ENCODE data around the gene DACT1. TPM values are rescaled to one million over a fixed set of nuclear protein-coding genes. Genes with fewer than 3 reads are reported as not detected.

The DACT1 gene
- total RNA-seq, 1 experiment from 2014 or later = 4.4 TPM

DNA sequence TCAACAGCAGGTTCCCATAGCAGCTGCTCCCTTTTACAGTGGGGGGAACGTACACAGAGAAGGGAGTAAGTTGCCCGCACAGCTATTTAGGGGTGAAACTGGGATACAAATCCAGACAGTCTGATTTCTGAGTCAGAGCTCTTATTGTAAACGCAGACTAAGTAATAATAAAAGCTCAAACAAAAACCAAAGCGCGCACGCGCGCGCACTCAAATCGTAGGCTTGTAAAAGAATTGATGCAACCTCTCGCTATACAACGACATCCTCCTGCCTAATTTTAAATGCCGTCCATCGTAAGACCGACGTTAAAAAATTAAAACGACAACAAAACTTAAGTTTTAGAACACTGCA, 747 bp upstream of the DACT1 start:
- no peaks in the 10 kb centered on the region for H3K79me1 ChIP-seq (ENCODE audit: insufficient read depth, low read depth, low read length, poor library complexity, severe bottlenecking)
- peak overlapping the region; percentile 77 to 85 for H3K4me3 Mint-ChIP-seq
- H2BK120ac ChIP-seq (ENCODE audit: low read depth, low read length, poor library complexity, severe bottlenecking) = no peak overlapping the region
- no peaks in the 10 kb centered on the region; a peak in 2 of 7 replicates for H3K36me3 Mint-ChIP-seq (ENCODE audit: insufficient read depth in 1 of 3, low read depth in 3 of 3)
- H4K91ac ChIP-seq (ENCODE audit: insufficient read length, low read depth, low read length) = no peak overlapping the region
- no peak for DNase-seq
- H3K27me3 ChIP-seq (ENCODE audit: insufficient read depth, low read length) = peaks cover 2% of the 10 kb centered on the region; the same call in 1 of the 2 replicates
- TF ChIP-seq, protein P1, sequence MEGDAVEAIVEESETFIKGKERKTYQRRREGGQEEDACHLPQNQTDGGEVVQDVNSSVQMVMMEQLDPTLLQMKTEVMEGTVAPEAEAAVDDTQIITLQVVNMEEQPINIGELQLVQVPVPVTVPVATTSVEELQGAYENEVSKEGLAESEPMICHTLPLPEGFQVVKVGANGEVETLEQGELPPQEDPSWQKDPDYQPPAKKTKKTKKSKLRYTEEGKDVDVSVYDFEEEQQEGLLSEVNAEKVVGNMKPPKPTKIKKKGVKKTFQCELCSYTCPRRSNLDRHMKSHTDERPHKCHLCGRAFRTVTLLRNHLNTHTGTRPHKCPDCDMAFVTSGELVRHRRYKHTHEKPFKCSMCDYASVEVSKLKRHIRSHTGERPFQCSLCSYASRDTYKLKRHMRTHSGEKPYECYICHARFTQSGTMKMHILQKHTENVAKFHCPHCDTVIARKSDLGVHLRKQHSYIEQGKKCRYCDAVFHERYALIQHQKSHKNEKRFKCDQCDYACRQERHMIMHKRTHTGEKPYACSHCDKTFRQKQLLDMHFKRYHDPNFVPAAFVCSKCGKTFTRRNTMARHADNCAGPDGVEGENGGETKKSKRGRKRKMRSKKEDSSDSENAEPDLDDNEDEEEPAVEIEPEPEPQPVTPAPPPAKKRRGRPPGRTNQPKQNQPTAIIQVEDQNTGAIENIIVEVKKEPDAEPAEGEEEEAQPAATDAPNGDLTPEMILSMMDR (conservative IDR thresholded peaks at IDR 0.05) = no peak
- H3K14ac ChIP-seq (ENCODE audit: insufficient read depth, low read length) = no peak overlapping the region
- H4K5ac ChIP-seq (ENCODE audit: insufficient read length, low read depth, low read length) = no peak overlapping the region
- no peak overlapping the region for H3K18ac ChIP-seq (ENCODE audit: insufficient read length, low read depth, low read length)
- peaks cover 19% of the 10 kb centered on the region for H3K23me2 ChIP-seq (ENCODE audit: insufficient read length, low read depth, low read length, poor library complexity, severe bottlenecking)
- no peak overlapping the region for H2BK15ac ChIP-seq (ENCODE audit: low read depth, low read length)
- no peaks in the 10 kb centered on the region for H3K9me3 ChIP-seq (ENCODE audit: control insufficient read depth, low read depth, low read length)
- no CpG with 5 or more reads among the region's 17 CpGs for WGBS (ENCODE audit: extremely low coverage, insufficient read length, low lambda C conversion rate)
- peak overlapping the region in 1 of 3 experiments; percentile 10; a peak in 1 of 7 replicates for H3K27ac Mint-ChIP-seq
- H2BK20ac ChIP-seq (ENCODE audit: low read depth, low read length, poor library complexity, severe bottlenecking) = no peak overlapping the region
- no peak overlapping the region for H2BK5ac ChIP-seq (ENCODE audit: insufficient read length, low read length)
- no peak overlapping the region for H2BK12ac ChIP-seq (ENCODE audit: insufficient read length, low read depth, low read length)
- no peak overlapping the region for H4K8ac ChIP-seq (replicated peaks; ENCODE audit: insufficient read length, low read depth, low read length)
- H3K9ac ChIP-seq (ENCODE audit: extremely low read depth, insufficient read length, low read length) = peak overlapping the region; percentile 72
- H3K56ac ChIP-seq (ENCODE audit: insufficient read length, low read depth, low read length) = no peak overlapping the region
- peak overlapping the region; percentile 96 for H3K4me2 ChIP-seq (ENCODE audit: insufficient read depth, insufficient read length, low read length)
- H2AFZ ChIP-seq (ENCODE audit: low read length) = peak overlapping the region; percentile 81
- H4K20me1 ChIP-seq (ENCODE audit: control insufficient read depth, insufficient read depth, insufficient read length) = no peaks in the 10 kb centered on the region
- H3K4ac ChIP-seq (ENCODE audit: low read depth, low read length) = no peak overlapping the region
- H3K27ac ChIP-seq (ENCODE audit: insufficient read length, low read depth, low read length) = peak overlapping the region; percentile 38
- H3K27me3 Mint-ChIP-seq (ENCODE audit: low read depth) = peaks cover 64% of the 10 kb centered on the region
- H3K4me1 ChIP-seq (ENCODE audit: insufficient read depth, low read length) = peaks cover 14% of the 10 kb centered on the region
- H3K9me3 Mint-ChIP-seq = no peaks in the 10 kb centered on the region; a peak in 1 of 5 replicates
- peaks cover 47 to 58% of the 10 kb centered on the region in 2 experiments for H3K4me1 Mint-ChIP-seq
- peaks cover 13% of the 10 kb centered on the region; the same call in 1 of the 2 replicates for H3K79me2 ChIP-seq (ENCODE audit: insufficient read depth, low read length)
- H2AK5ac ChIP-seq (ENCODE audit: insufficient read length, low read length) = no peak overlapping the region
- H3T11ph ChIP-seq (ENCODE audit: low read length) = no peak overlapping the region
- H3K23ac ChIP-seq (ENCODE audit: insufficient read length, low read depth, low read length) = no peak overlapping the region
